DND-41 (cell line): ENCODE data around the gene PAGR1.

Source experiments
- ATAC-seq: fragments of 200-7000 bp; cut with Tn5 transposase; 3 replicates; pipeline ENCODE4 v1.9.1; 2021; ENCODE audit warnings: low read depth; ENCODE audit not compliant: insufficient read depth
- DNase-seq: peaks from one replicate; pipeline ENCODE4 v3.0.0-alpha.2; 2020
- H2AFZ ChIP-seq: 2 replicates; pipeline ENCODE4 v1.6.0; 2012; ENCODE audit warnings: low read depth, low read length
- H3K27ac ChIP-seq: 2 replicates; pipeline ENCODE4 v1.5.1; 2012; ENCODE audit warnings: low read length, inconsistent platforms
- H3K27me3 ChIP-seq: fragments of 200-600 bp; sonication (generic); 2 replicates; pipeline ENCODE4 v1.6.0; 2012; ENCODE audit warnings: low read length, mild to moderate bottlenecking, inconsistent platforms; ENCODE audit not compliant: insufficient read depth, poor library complexity
- H3K36me3 ChIP-seq: 2 replicates; pipeline ENCODE4 v1.5.1; 2012; ENCODE audit warnings: low read length, inconsistent platforms; ENCODE audit not compliant: insufficient read depth
- H3K4me1 ChIP-seq: 2 replicates; pipeline ENCODE4 v1.5.1; 2012; ENCODE audit warnings: mild to moderate bottlenecking, low read length; ENCODE audit not compliant: insufficient read depth
- H3K4me2 ChIP-seq: 2 replicates; pipeline ENCODE4 v1.6.0; 2012; ENCODE audit warnings: mild to moderate bottlenecking, moderate library complexity, low read length, inconsistent platforms; ENCODE audit not compliant: insufficient read depth
- H3K4me3 ChIP-seq, 2 experiments: fragments of 200-600 bp in 1 of 2; shearing (Covaris generic) in 1 of 2; 2 replicates each; pipeline ENCODE4 v1.5.1; 2012 to 2016; ENCODE audit warnings: inconsistent platforms in 2 of 2, low read length in 2 of 2, mild to moderate bottlenecking in 2 of 2, low read depth in 1 of 2, moderate library complexity in 1 of 2
- H3K79me2 ChIP-seq: 2 replicates; pipeline ENCODE4 v1.6.0; 2012; ENCODE audit warnings: low read length, inconsistent platforms; ENCODE audit not compliant: insufficient read depth
- H3K9ac ChIP-seq: 2 replicates; pipeline ENCODE4 v1.6.0; 2012; ENCODE audit warnings: low read depth, mild to moderate bottlenecking, inconsistent platforms, low read length, moderate library complexity
- H3K9me3 ChIP-seq: 2 replicates; pipeline ENCODE4 v1.5.1; 2012; ENCODE audit warnings: low read length, moderate library complexity, mild to moderate bottlenecking, inconsistent platforms; ENCODE audit not compliant: insufficient read depth, severe bottlenecking
- H4K20me1 ChIP-seq: 2 replicates; pipeline ENCODE4 v1.6.0; 2012; ENCODE audit warnings: low read length; ENCODE audit not compliant: insufficient read depth
- EZH2 ChIP-seq: IDR thresholded peaks from 3 replicates; pipeline ENCODE4 v1.6.1; 2012; ENCODE audit warnings: borderline replicate concordance, low read depth, mild to moderate bottlenecking, moderate library complexity, low read length, inconsistent platforms; ENCODE audit not compliant: severe bottlenecking
- TF ChIP-seq, protein P1 (sequence below): IDR thresholded peaks from 2 replicates; pipeline ENCODE4 v1.5.1; 2012; ENCODE audit warnings: borderline replicate concordance, low read length, moderate library complexity, mild to moderate bottlenecking; ENCODE audit not compliant: poor library complexity, severe bottlenecking; ENCODE audit errors: extremely low read depth

The PAGR1 gene

DNA sequence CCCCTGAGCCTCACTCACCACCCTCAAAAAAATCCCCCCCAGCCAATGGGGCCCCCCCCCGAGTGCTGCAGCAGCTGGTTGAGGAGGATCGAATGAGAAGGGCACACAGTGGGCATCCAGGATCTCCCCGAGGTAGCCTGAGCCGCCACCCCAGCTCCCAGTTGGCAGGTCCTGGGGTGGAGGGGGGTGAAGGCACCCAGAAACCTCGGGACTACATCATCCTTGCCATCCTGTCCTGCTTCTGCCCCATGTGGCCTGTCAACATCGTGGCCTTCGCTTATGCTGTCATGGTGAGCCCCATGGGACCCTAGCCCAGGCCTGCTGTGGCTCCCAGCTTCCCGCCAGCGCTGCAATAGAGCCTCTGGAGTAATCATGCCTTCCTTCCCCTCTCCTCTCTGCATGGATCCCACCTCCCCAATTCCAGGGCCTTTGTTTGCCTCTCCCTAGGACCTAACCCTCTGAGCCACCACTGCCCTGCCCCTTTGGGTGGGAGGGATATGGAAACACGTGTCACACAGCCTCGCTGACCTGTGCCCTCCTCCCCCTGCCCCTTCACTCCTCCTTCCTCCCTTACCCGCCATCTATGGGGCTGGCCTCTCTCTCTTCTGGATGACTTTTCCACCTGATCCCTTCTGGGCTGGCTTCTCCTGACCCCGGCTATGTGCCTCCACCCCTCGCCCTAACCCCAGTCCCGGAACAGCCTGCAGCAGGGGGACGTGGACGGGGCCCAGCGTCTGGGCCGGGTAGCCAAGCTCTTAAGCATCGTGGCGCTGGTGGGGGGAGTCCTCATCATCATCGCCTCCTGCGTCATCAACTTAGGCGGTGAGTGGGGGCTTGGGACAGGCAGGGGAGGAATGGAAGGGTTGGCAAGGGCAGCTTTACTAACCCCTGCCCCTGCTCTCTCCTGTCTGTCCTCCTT, 2.0 kb upstream of the PAGR1 start:
- Histone ChIP-seq H3K36me3 (peaks cover 31% of the 10 kb centered on the region), H2AFZ (no peak overlapping the region), H3K4me3 (peak overlapping the region in 1 of 2 experiments; percentile 79; a peak in 1 of 4 replicates), H4K20me1 (peaks cover 25% of the 10 kb centered on the region), H3K27me3 (no peaks in the 10 kb centered on the region), H3K9me3 (no peaks in the 10 kb centered on the region), H3K9ac (peak overlapping the region; percentile 95; the same call in 1 of the 2 replicates), H3K27ac (peak overlapping the region; percentile 99), H3K4me2 (peak overlapping the region; percentile 94), H3K4me1 (peaks cover 76% of the 10 kb centered on the region), H3K79me2 (peaks cover 52% of the 10 kb centered on the region)
- ATAC-seq (no peak), DNase-seq (no peak)
- TF ChIP-seq, protein P1, sequence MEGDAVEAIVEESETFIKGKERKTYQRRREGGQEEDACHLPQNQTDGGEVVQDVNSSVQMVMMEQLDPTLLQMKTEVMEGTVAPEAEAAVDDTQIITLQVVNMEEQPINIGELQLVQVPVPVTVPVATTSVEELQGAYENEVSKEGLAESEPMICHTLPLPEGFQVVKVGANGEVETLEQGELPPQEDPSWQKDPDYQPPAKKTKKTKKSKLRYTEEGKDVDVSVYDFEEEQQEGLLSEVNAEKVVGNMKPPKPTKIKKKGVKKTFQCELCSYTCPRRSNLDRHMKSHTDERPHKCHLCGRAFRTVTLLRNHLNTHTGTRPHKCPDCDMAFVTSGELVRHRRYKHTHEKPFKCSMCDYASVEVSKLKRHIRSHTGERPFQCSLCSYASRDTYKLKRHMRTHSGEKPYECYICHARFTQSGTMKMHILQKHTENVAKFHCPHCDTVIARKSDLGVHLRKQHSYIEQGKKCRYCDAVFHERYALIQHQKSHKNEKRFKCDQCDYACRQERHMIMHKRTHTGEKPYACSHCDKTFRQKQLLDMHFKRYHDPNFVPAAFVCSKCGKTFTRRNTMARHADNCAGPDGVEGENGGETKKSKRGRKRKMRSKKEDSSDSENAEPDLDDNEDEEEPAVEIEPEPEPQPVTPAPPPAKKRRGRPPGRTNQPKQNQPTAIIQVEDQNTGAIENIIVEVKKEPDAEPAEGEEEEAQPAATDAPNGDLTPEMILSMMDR = no peak
- TF ChIP-seq EZH2 = no peak

DNA sequence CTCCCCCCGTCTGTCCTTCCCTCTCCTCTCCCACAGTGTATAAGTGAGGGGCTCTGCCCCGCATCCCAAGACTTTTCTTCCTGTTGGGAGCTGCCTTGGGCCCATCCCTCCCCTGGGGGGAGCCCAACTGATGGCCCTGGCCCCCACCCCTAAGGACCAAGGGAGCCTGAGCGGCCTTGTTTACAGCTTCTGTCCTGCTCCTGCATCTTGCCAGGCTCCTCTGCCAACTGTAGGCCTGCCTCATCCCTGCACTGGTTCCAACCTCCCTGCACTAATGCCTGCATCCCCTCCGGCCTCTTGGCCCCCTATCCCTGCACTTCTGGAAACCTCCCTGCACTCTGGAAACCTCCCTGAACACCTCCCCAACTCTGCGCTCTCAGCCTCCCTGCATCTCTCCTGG, 1.4 kb upstream of the PAGR1 start:
- Histone ChIP-seq H3K79me2 (peaks cover 52% of the 10 kb centered on the region), H3K4me2 (peak overlapping the region; percentile 94), H3K36me3 (peaks cover 31% of the 10 kb centered on the region), H3K4me3 (peak overlapping the region; percentile 36 to 79; a peak in 3 of 4 replicates), H4K20me1 (peaks cover 25% of the 10 kb centered on the region), H3K9me3 (no peaks in the 10 kb centered on the region), H3K27me3 (no peaks in the 10 kb centered on the region), H3K27ac (peak overlapping the region; percentile 99), H3K9ac (peak overlapping the region; percentile 95), H2AFZ (peak overlapping the region; percentile 83), H3K4me1 (peaks cover 76% of the 10 kb centered on the region)
- ATAC-seq (no peak), DNase-seq (no peak)
- TF ChIP-seq, protein P1 = no peak
- TF ChIP-seq EZH2 = no peak

DNA sequence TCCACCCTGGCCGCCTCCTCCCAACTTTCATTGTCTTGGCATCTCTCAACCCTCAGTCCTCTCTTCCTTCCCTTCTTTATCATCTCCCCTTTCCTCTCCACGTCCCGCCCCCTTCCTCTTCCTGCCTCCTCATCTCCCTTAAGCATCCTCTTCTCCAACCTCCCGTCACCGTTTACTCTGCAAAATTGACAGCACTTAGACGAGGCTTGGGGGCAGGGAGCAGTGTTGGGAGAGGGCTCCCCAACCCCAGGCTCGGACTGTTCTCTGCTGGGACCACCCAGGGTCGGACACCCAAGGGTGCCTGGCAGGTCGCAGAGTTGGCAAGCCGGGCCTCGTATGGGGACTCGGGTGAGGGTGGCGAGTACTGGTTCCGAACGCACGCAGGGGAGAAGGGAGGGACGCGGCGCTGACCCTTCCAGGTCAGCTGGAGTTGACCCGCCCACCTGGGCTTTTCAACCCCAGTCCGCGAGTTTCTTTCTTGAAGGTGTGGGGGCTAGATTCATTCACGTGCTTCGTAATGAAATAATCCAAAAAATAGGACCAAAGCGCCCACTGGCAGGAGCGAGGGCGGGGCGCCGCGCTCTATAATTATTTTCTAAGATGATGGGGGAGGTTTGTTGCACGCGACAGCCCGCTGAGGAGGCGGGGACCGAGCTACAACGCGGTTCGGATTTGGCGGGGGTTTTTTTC, 775 bp upstream of the PAGR1 start:
- H3K27me3 ChIP-seq = no peaks in the 10 kb centered on the region
- no peak for TF ChIP-seq EZH2
- TF ChIP-seq, protein P1 = no peak
- peak overlapping the region; percentile 36 to 79 for H3K4me3 ChIP-seq
- H3K4me1 ChIP-seq = peaks cover 75% of the 10 kb centered on the region
- peak overlapping the region; percentile 94 for H3K4me2 ChIP-seq
- H3K27ac ChIP-seq = peak overlapping the region; percentile 99
- DNase-seq (peak; percentile 62), ATAC-seq (no peak)
- H2AFZ ChIP-seq = peak overlapping the region; percentile 83
- peaks cover 48% of the 10 kb centered on the region for H3K79me2 ChIP-seq
- H3K9ac ChIP-seq = peak overlapping the region; percentile 95
- H3K36me3 ChIP-seq = peaks cover 31% of the 10 kb centered on the region
- H4K20me1 ChIP-seq = peaks cover 25% of the 10 kb centered on the region
- H3K9me3 ChIP-seq = no peaks in the 10 kb centered on the region
